ENCODE measurements around the gene ZMYND8. TPM values are rescaled to one million over a fixed set of nuclear protein-coding genes. Genes with fewer than 3 reads are reported as not detected.

The ZMYND8 gene
- total RNA-seq, 1 experiment from 2014 or later = 29.0 TPM

GRCh38 chr20:47257256-47257655 lies 99.2 kb downstream of the ZMYND8 start:
- peaks cover 22 to 28% of the 10 kb centered on the region in 2 experiments for H3K36me3 ChIP-seq (ENCODE audit: control insufficient read depth in 1 of 2, insufficient read depth in 2 of 2, low read length in 2 of 2)
- BruUV-seq (replicated peaks) = no TSS peak
- no peaks in the 10 kb centered on the region for H3K27me3 ChIP-seq (ENCODE audit: insufficient read depth, low read length)
- no peaks in the 10 kb centered on the region for H3K9me3 ChIP-seq (ENCODE audit: control insufficient read depth in 1 of 2, insufficient read depth in 1 of 2, low read depth in 1 of 2, low read length in 2 of 2)
- ChIA-PET POLR2A (no interaction called here), CTCF (interaction anchor here (0.6 kb wide), 1 partner anchor 39 kb away, joined by 5 read pairs; no protein-coding TSS in a partner anchor), RAD21 (ENCODE audit: low non-redundant PET in 1 of 2, low total read pairs in 2 of 2, uncharacterized antibody in 2 of 2, unreplicated experiment in 2 of 2) (no interaction called here)
- H3K4me1 ChIP-seq (ENCODE audit: control insufficient read depth in 1 of 2, insufficient read depth in 2 of 2, low read length in 2 of 2) = peaks cover 6 to 14% of the 10 kb centered on the region in 2 experiments; a peak in 2 of 4 replicates
- TF ChIP-seq JUND (IDR thresholded peaks at IDR 0.05) = no peak
- TF ChIP-seq SP1 (IDR thresholded peaks at IDR 0.05; ENCODE audit: low read depth) = no peak
- no peaks in the 10 kb centered on the region for H3K9me2 ChIP-seq (ENCODE audit: insufficient read depth)
- H3K4me3 ChIP-seq (replicated peaks in 1 of 2; ENCODE audit: low read depth in 1 of 2, low read length in 2 of 2) = no peak overlapping the region
- H3K79me2 ChIP-seq (ENCODE audit: insufficient read depth, low read length) = peaks cover 20% of the 10 kb centered on the region
- H3K9ac ChIP-seq (ENCODE audit: low read length) = no peak overlapping the region
- DNase-seq (ENCODE audit: low read depth, low spot score) (no peak), ATAC-seq (no peak)
- intact Hi-C loops (cut with micrococcal nuclease) = no loop called here
- no peak overlapping the region for H3K27ac ChIP-seq (ENCODE audit: low read depth, low read length)
- H3K4me2 ChIP-seq (ENCODE audit: low read length) = no peak overlapping the region
- H4K20me1 ChIP-seq (ENCODE audit: insufficient read depth) = no peaks in the 10 kb centered on the region
- no peak overlapping the region for H2AFZ ChIP-seq (ENCODE audit: low read depth, low read length, poor library complexity, severe bottlenecking)

- no peak overlapping the region for H3K4me3 ChIP-seq (replicated peaks in 1 of 2; ENCODE audit: low read depth in 1 of 2, low read length in 2 of 2)
- intact Hi-C loops (cut with micrococcal nuclease) = no loop called here
- ChIA-PET RAD21 (ENCODE audit: low non-redundant PET in 1 of 2, low total read pairs in 2 of 2, uncharacterized antibody in 2 of 2, unreplicated experiment in 2 of 2) (no interaction called here), CTCF (no interaction called here), POLR2A (no interaction called here)
- H3K79me2 ChIP-seq (ENCODE audit: insufficient read depth, low read length) = peaks cover 20% of the 10 kb centered on the region
- no peak overlapping the region for H3K4me2 ChIP-seq (ENCODE audit: low read length)
- no peaks in the 10 kb centered on the region for H4K20me1 ChIP-seq (ENCODE audit: insufficient read depth)
- peaks cover 6 to 14% of the 10 kb centered on the region in 2 experiments; a peak in 2 of 4 replicates for H3K4me1 ChIP-seq (ENCODE audit: control insufficient read depth in 1 of 2, insufficient read depth in 2 of 2, low read length in 2 of 2)
- DNase-seq (ENCODE audit: low read depth, low spot score) = no peak
- H3K36me3 ChIP-seq (ENCODE audit: control insufficient read depth in 1 of 2, insufficient read depth in 2 of 2, low read length in 2 of 2) = peaks cover 20 to 23% of the 10 kb centered on the region in 2 experiments
- no peaks in the 10 kb centered on the region for H3K9me3 ChIP-seq (ENCODE audit: control insufficient read depth in 1 of 2, insufficient read depth in 1 of 2, low read depth in 1 of 2, low read length in 2 of 2)
- no peak overlapping the region for H3K27ac ChIP-seq (ENCODE audit: low read depth, low read length)
- ATAC-seq = no peak
- H3K9ac ChIP-seq (ENCODE audit: low read length) = no peak overlapping the region
- no peak overlapping the region for H2AFZ ChIP-seq (ENCODE audit: low read depth, low read length, poor library complexity, severe bottlenecking)
- H3K9me2 ChIP-seq (ENCODE audit: insufficient read depth) = no peaks in the 10 kb centered on the region
- H3K27me3 ChIP-seq (ENCODE audit: insufficient read depth, low read length) = no peaks in the 10 kb centered on the region
- no TSS peak for BruUV-seq (replicated peaks)
- TF ChIP-seq FOSL1 (IDR thresholded peaks at IDR 0.05; ENCODE audit: low read depth) (no peak), ZBTB33 (IDR thresholded peaks at IDR 0.05; ENCODE audit: extremely low read depth, insufficient replicate concordance, low read length) (no peak), MAX (IDR thresholded peaks at IDR 0.05) (no peak), TCF7L2 (IDR thresholded peaks at IDR 0.05; ENCODE audit: borderline replicate concordance, extremely low read depth, insufficient read depth, insufficient read length) (no peak), ELF1 (IDR thresholded peaks at IDR 0.05; ENCODE audit: borderline replicate concordance, low read depth) (no peak), ZFX (IDR thresholded peaks at IDR 0.05) (no peak), CEBPB (IDR thresholded peaks at IDR 0.05; ENCODE audit: low read depth) (no peak), SRF (IDR thresholded peaks at IDR 0.05; ENCODE audit: low read depth) (no peak)
Observed at GRCh38 chr20:47256668-47257236, 99.7 kb downstream of the ZMYND8 start.

All from HCT116 (cell line).